Measurements from ENCODE around the gene CYRIA. TPM values are rescaled to one million over a fixed set of nuclear protein-coding genes. Genes with fewer than 3 reads are reported as not detected.

CYRIA gene
- polyA plus RNA-seq, 1 experiment = not detected

GRCh38 chr2:16680781-16681180, 15.1 kb upstream of the CYRIA start:
- no peak overlapping the region for H3K4me3 ChIP-seq (ENCODE audit: low read depth, low read length)
- no peaks in the 10 kb centered on the region for H3K36me3 ChIP-seq (ENCODE audit: control insufficient read depth, insufficient read depth, low read length)
- DNase-seq (ENCODE audit: low read depth) = no peak
- ChIA-PET CTCF (no interaction called here), POLR2A (no interaction called here)
- no peak for TF ChIP-seq CTCF (IDR thresholded peaks at IDR 0.05; ENCODE audit: insufficient read depth, low read depth, low read length)
- H3K27me3 ChIP-seq (ENCODE audit: control insufficient read depth, insufficient read depth, low read length) = no peaks in the 10 kb centered on the region

GRCh38 chr2:16680304-16680703, 14.7 kb upstream of the CYRIA start:
- DNase-seq (ENCODE audit: low read depth) = no peak
- TF ChIP-seq CTCF (IDR thresholded peaks at IDR 0.05; ENCODE audit: insufficient read depth, low read depth, low read length) = no peak
- ChIA-PET POLR2A (no interaction called here), CTCF (no interaction called here)
- Histone ChIP-seq H3K36me3 (ENCODE audit: control insufficient read depth, insufficient read depth, low read length) (no peaks in the 10 kb centered on the region), H3K4me3 (ENCODE audit: low read depth, low read length) (no peak overlapping the region), H3K27me3 (ENCODE audit: control insufficient read depth, insufficient read depth, low read length) (no peaks in the 10 kb centered on the region)

GRCh38 chr2:16678964-16679363, 13.3 kb upstream of the CYRIA start:
- no peak overlapping the region for H3K4me3 ChIP-seq (ENCODE audit: low read depth, low read length)
- H3K27me3 ChIP-seq (ENCODE audit: control insufficient read depth, insufficient read depth, low read length) = no peaks in the 10 kb centered on the region
- POLR2A ChIA-PET = no interaction called here
- CTCF ChIA-PET = interaction anchor here (1.1 kb wide), 1 partner anchor 19 kb away, joined by 3 read pairs; no protein-coding TSS in a partner anchor
- no peaks in the 10 kb centered on the region for H3K36me3 ChIP-seq (ENCODE audit: control insufficient read depth, insufficient read depth, low read length)
- no peak for TF ChIP-seq CTCF (IDR thresholded peaks at IDR 0.05; ENCODE audit: insufficient read depth, low read depth, low read length)
- DNase-seq (ENCODE audit: low read depth) = no peak

GRCh38 chr2:16677875-16678274, 12.2 kb upstream of the CYRIA start:
- Histone ChIP-seq H3K36me3 (ENCODE audit: control insufficient read depth, insufficient read depth, low read length) (no peaks in the 10 kb centered on the region), H3K4me3 (ENCODE audit: low read depth, low read length) (no peak overlapping the region), H3K27me3 (ENCODE audit: control insufficient read depth, insufficient read depth, low read length) (no peaks in the 10 kb centered on the region)
- ChIA-PET CTCF (interaction anchor here (1.1 kb wide), 1 partner anchor 20 kb away, joined by 3 read pairs; no protein-coding TSS in a partner anchor), POLR2A (no interaction called here)
- DNase-seq (ENCODE audit: low read depth) = no peak
- TF ChIP-seq CTCF (IDR thresholded peaks at IDR 0.05; ENCODE audit: insufficient read depth, low read depth, low read length) = no peak

GRCh38 chr2:16675781-16676180, 10.1 kb upstream of the CYRIA start:
- no peak for TF ChIP-seq CTCF (IDR thresholded peaks at IDR 0.05; ENCODE audit: insufficient read depth, low read depth, low read length)
- Histone ChIP-seq H3K4me3 (ENCODE audit: low read depth, low read length) (no peak overlapping the region), H3K27me3 (ENCODE audit: control insufficient read depth, insufficient read depth, low read length) (no peaks in the 10 kb centered on the region), H3K36me3 (ENCODE audit: control insufficient read depth, insufficient read depth, low read length) (no peaks in the 10 kb centered on the region)
- no peak for DNase-seq (ENCODE audit: low read depth)
- CTCF ChIA-PET = no interaction called here
- POLR2A ChIA-PET = no interaction called here

All from BJ (cell line).